D341Med (cell line): ENCODE data around the gene RNF7.
"Not testable (repeated sequence)": the region's sequence is repeated elsewhere in the genome, so short reads cannot be mapped to it uniquely, and the experiment has no call there.

Source experiments
- DNase-seq: peaks from one replicate; pipeline ENCODE4 v3.0.0; 2012; ENCODE audit warnings: low spot score

The RNF7 gene

GRCh38 chr3:141782386-141782932, 44.4 kb downstream of the RNF7 start:
- no peak for DNase-seq

GRCh38 chr3:141783632-141784031, 45.5 kb downstream of the RNF7 start:
- DNase-seq: no peak

- no peak for DNase-seq
Measured at GRCh38 chr3:141784096-141784495, 46.0 kb downstream of the RNF7 start.

DNA sequence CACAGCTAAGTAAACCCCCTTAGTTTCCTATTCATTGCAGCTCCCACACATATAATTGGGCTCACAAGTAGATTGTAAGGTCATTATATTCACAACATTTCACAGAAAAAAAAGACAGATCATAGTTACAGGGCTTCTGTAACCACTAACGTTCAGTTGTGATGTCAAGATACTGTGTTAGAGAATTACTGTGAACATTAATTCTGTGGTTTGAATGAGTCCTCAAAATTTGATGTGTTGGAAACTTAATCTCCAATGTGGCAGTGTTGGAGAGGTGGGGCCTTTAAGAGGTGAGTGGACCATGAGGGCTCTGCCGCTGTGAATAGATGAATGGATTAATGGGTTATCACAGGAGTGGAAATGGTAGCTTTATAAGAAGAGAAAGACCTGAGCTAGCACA, 46.4 kb downstream of the RNF7 start:
- DNase-seq: no peak

- DNase-seq: no peak
Measured at GRCh38 chr3:141788149-141788548, 50.1 kb downstream of the RNF7 start.

- not testable (repeated sequence) for DNase-seq
Measured at GRCh38 chr3:141788750-141789149, 50.7 kb downstream of the RNF7 start.

- DNase-seq: no peak
Measured at GRCh38 chr3:141789281-141789680, 51.2 kb downstream of the RNF7 start.

DNA sequence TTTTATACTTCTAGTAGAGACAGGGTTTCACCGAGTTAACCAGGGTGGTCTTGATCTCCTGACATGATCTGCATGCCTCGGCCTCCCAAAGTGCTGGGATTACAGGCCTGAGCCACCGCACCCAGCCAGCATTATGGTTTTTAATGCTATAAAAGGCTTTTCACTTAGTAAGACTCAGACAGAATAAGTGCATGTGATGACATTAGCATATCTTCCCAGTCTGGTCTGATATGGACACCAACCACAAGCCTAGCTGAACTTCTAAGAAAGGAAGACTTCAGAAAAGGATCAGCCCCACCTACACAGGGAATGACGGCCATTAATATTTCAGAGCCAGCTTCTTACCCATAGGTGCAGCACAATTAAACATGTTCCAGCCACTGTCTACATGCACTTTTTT, 52.1 kb downstream of the RNF7 start:
- no peak for DNase-seq

GRCh38 chr3:141792495-141792894, 54.4 kb downstream of the RNF7 start:
- DNase-seq: no peak

DNA sequence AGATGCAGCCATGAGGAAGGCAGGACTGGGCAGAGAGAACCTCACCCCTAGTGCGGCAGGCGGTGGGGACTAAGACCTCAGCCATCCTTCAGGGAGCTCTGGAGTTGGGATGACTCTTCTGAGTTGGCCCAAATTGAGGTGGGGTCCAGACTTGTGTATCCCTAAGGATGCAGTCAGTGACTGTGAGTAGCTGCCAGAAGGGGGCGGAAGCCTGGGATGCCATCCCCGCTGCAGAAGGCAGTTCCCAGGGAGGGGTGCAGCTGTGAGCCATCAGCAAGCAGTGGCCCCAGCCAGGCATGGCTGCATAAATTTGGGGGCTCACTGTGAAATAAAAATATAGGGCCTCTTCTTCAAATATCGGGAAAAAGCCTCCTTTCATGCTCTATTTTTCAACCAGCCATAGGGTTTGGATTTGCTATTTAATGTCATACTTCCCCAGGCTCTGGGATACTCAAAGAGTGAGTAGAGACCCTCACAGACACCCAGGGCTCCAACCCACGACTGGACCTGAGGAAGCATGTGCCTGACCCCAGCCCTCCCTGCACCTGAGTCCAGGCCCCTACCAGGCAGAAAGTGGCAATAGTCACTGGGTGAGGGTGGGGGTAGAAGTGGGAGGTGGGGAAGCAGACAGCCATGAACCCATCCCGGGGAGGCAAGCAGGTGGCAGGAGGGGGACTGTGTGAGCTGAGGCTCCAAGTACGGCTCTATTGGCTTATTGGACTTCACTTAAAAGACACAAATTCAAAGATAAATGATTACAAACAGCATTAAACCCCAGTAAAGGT, 55.6 kb downstream of the RNF7 start:
- no peak for DNase-seq

- DNase-seq: no peak
Measured at GRCh38 chr3:141795276-141795675, 57.2 kb downstream of the RNF7 start.

- DNase-seq: no peak
Measured at GRCh38 chr3:141795741-141796080, 57.6 kb downstream of the RNF7 start.

DNA sequence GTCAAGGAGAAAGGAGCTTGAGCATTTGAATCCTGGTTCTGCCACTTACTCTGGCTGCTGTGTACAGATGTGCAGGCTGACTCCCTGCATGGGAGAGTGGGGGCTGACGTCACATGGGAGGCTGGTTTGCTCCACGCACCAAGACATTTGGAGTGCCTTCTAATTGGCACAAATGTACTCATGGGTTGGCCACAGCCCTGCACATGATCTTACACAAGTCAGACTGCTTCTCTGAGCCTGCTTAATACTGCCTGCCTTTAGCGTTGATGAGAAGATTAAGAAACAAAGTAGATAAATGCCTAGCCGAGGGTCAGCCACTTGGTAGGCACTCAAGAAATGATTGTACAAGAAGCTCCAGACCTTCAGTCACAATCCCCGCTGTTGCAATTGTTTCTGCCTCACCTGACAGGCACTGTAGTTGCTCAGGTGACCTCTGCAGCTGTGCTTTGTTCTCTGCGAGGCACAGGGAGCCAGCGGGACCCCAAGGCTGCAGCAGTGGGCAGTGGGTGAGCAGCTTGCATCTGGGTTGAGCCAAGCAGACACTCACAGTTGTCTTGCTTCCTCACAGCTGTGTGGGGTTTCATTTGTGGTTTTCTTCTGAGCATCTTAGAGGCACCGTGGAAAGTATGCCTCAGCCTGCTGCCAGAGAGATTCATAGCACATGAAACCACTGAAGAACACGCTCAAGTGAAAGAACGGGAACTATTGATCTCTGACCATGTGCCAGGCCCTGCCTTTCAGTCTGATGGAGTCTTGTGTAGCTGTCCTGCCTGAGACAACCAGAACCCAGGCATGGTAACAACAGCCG, 58.2 kb downstream of the RNF7 start:
- DNase-seq: no peak
